Measurements from ENCODE around the gene BPHL.

The BPHL gene

GRCh38 chr6:3079682-3080081 is 38.8 kb upstream of the BPHL start:
- Histone ChIP-seq H3K4me3 (no peak overlapping the region), H3K27ac (no peak overlapping the region)
- TF ChIP-seq CTCF (IDR thresholded peaks at IDR 0.05): no peak
- no peak for DNase-seq (ENCODE audit: low spot score)

- Histone ChIP-seq H3K27ac (peak overlapping the region in 1 of 2 donors; percentile 53), H3K4me3 (no peak overlapping the region)
- TF ChIP-seq CTCF (IDR thresholded peaks at IDR 0.05): no peak
- no peak for DNase-seq (ENCODE audit: low spot score)
Observed at GRCh38 chr6:3081960-3082359, 36.6 kb upstream of the BPHL start.

- H3K4me3 ChIP-seq: no peak overlapping the region
- no peak overlapping the region for H3K27ac ChIP-seq
- no peak for TF ChIP-seq CTCF (IDR thresholded peaks at IDR 0.05)
- DNase-seq (ENCODE audit: low spot score): no peak
Observed at GRCh38 chr6:3085074-3085473, 33.4 kb upstream of the BPHL start.

GRCh38 chr6:3086282-3086946 is 32.1 kb upstream of the BPHL start:
- DNase-seq (ENCODE audit: low spot score): no peak
- TF ChIP-seq CTCF (IDR thresholded peaks at IDR 0.05): no peak
- Histone ChIP-seq H3K27ac (no peak overlapping the region), H3K4me3 (no peak overlapping the region)

GRCh38 chr6:3088446-3088845 is 30.1 kb upstream of the BPHL start:
- H3K4me3 ChIP-seq: no peak overlapping the region
- DNase-seq (ENCODE audit: low spot score): peak; percentile 76
- no peak for TF ChIP-seq CTCF (IDR thresholded peaks at IDR 0.05)
- peak overlapping the region in 1 of 2 donors; percentile 52 for H3K27ac ChIP-seq

- Histone ChIP-seq H3K27ac (no peak overlapping the region), H3K4me3 (no peak overlapping the region)
- DNase-seq (ENCODE audit: low spot score): no peak
- no peak for TF ChIP-seq CTCF (IDR thresholded peaks at IDR 0.05)
Observed at GRCh38 chr6:3088968-3089367, 29.5 kb upstream of the BPHL start.

GRCh38 chr6:3090013-3090412 is 28.5 kb upstream of the BPHL start:
- no peak for TF ChIP-seq CTCF (IDR thresholded peaks at IDR 0.05)
- H3K27ac ChIP-seq: no peak overlapping the region
- H3K4me3 ChIP-seq: no peak overlapping the region
- DNase-seq (ENCODE audit: low spot score): no peak
